HepG2 (cell line): ENCODE results near the gene TBC1D19. TPM values are rescaled to one million over a fixed set of nuclear protein-coding genes. Genes with fewer than 3 reads are reported as not detected.

Source experiments
- ATAC-seq: fragments of 200-7000 bp; cut with Tn5 transposase; 3 replicates; pipeline ENCODE4 v1.9.1; 2020; ENCODE audit warnings: mild to moderate bottlenecking, moderate library complexity
- BruUV-seq: library from RNA; stranded (reverse); fragments of 400-500 nt; replicated peaks from 2 replicates; lab custom pipeline; 2021; lab: Mats Ljungman, UMichigan
- CTCF ChIA-PET: fragments of 300-600 bp; formaldehyde crosslinking; extraction: SDS; loops from one replicate; lab custom pipeline; 2021; ENCODE audit warnings: low total read pairs, inconsistent platforms, low intra/inter-chr PET ratio; lab: Yijun Ruan, JAX
- POLR2A ChIA-PET: fragments of 350-600 bp; sonication (Branson Sonifier 250); formaldehyde crosslinking; loops from one replicate; lab custom pipeline; 2020; ENCODE audit warnings: antibody characterized with exemption, inconsistent platforms; lab: Yijun Ruan, JAX
- DNase-seq: peaks from one replicate; pipeline ENCODE4 v3.0.0-alpha.2; 2015; ENCODE audit warnings: low spot score
- FAIRE-seq: peaks from 3 replicates; lab custom pipeline; 2011; peaks lifted over from hg19 to GRCh38; lab: Jason Lieb, UNC
- H2AFZ ChIP-seq: one replicate; pipeline ENCODE4 v1.6.1; 2011; ENCODE audit warnings: low read length, inconsistent platforms
- H3K27ac ChIP-seq: fragments of 300-600 bp; 3 replicates; pipeline ENCODE4 v1.8.0; 2011; ENCODE audit warnings: mixed run types, mild to moderate bottlenecking, mixed read lengths, low read length, inconsistent platforms; ENCODE audit not compliant: insufficient read depth; ENCODE audit errors: extremely low read length
- H3K27me3 ChIP-seq, 2 experiments: fragments of 200-600 bp in 1 of 2; 2 replicates in 1 of 2; 3 replicates in 1 of 2; pipeline versions ENCODE4 v1.6.0 to v1.8.0; 2011; ENCODE audit warnings: low read length in 2 of 2, mild to moderate bottlenecking in 2 of 2, moderate library complexity in 2 of 2, inconsistent platforms in 1 of 2; ENCODE audit not compliant: insufficient read depth in 2 of 2, control insufficient read depth in 1 of 2
- H3K36me3 ChIP-seq, 2 experiments: fragments of 200-600 bp in 1 of 2; replicated peaks in 1 of 2; 2 replicates in 1 of 2; 3 replicates in 1 of 2; pipeline versions ENCODE4 v1.5.1 to v1.8.0; 2011; ENCODE audit warnings: low read length in 2 of 2, inconsistent platforms in 1 of 2; ENCODE audit not compliant: insufficient read depth in 2 of 2, control insufficient read depth in 1 of 2
- H3K4me1 ChIP-seq: 2 replicates; pipeline ENCODE4 v1.5.1; 2012; ENCODE audit warnings: low read length, inconsistent platforms; ENCODE audit not compliant: insufficient read depth
- H3K4me2 ChIP-seq: 2 replicates; pipeline ENCODE4 v1.6.0; 2011; ENCODE audit warnings: low read depth, low read length, inconsistent platforms
- H3K4me3 ChIP-seq, 3 experiments: fragments of 200-600 bp in 1 of 3; sonication (generic), shearing (Covaris generic) in 1 of 3; replicated peaks in 1 of 3; 2 replicates each; pipeline ENCODE4 v1.5.1; 2011 to 2016; ENCODE audit warnings: low read length in 3 of 3, inconsistent platforms in 2 of 3, low read depth in 2 of 3, mild to moderate bottlenecking in 2 of 3, control low read depth in 1 of 3, mixed read lengths in 1 of 3; ENCODE audit not compliant: insufficient read depth in 1 of 3
- H3K79me2 ChIP-seq: one replicate; pipeline ENCODE4 v1.6.1; 2011; ENCODE audit warnings: low read length, inconsistent platforms; ENCODE audit not compliant: insufficient read depth
- H3K9ac ChIP-seq: 2 replicates; pipeline ENCODE4 v1.6.0; 2011; ENCODE audit warnings: mild to moderate bottlenecking, low read depth, low read length, inconsistent platforms; ENCODE audit not compliant: insufficient read depth
- H3K9me3 ChIP-seq: 2 replicates; pipeline ENCODE4 v1.5.1; 2012; ENCODE audit warnings: mild to moderate bottlenecking, low read length
- H4K20me1 ChIP-seq: 2 replicates; pipeline ENCODE4 v1.6.0; 2011; ENCODE audit warnings: inconsistent platforms, mild to moderate bottlenecking, low read length, moderate library complexity; ENCODE audit not compliant: insufficient read depth
- ATF6 ChIP-seq: sonication (generic); formaldehyde crosslinking; conservative IDR thresholded peaks from 2 replicates; pipeline ENCODE4 v1.4.0; 2020; ENCODE audit warnings: missing genetic modification reagents
- CERS6 ChIP-seq: sonication (generic); formaldehyde crosslinking; IDR thresholded peaks from 2 replicates; pipeline ENCODE4 v1.5.0; 2020; ENCODE audit warnings: missing genetic modification reagents
- ELF3 ChIP-seq: IDR thresholded peaks from 2 replicates; pipeline ENCODE4 v1.6.1; 2016; ENCODE audit warnings: missing genetic modification reagents, missing compliant biosample characterization
- KDM5A ChIP-seq: fragments of 200-600 bp; sonication (generic); IDR thresholded peaks from 2 replicates; pipeline ENCODE4 v1.7.0; 2018; ENCODE audit warnings: antibody characterized with exemption, mild to moderate bottlenecking, low read length, borderline replicate concordance
- MAFG ChIP-seq: sonication (generic); formaldehyde crosslinking; IDR thresholded peaks from 2 replicates; pipeline ENCODE4 v1.5.1; 2020; ENCODE audit warnings: mild to moderate bottlenecking, missing genetic modification reagents
- MAZ ChIP-seq, 2 experiments: sonication (generic) in 1 of 2; formaldehyde crosslinking in 1 of 2; IDR thresholded peaks; 2 replicates each; pipeline versions ENCODE4 v1.5.0 to v1.6.1; 2012 to 2020; ENCODE audit warnings: low read depth in 2 of 2, mild to moderate bottlenecking in 2 of 2, borderline replicate concordance in 1 of 2, improper control_type of control experiment in 1 of 2, low read length in 1 of 2, missing genetic modification reagents in 1 of 2, moderate library complexity in 1 of 2
- MTA3 ChIP-seq: sonication (generic); formaldehyde crosslinking; IDR thresholded peaks from 2 replicates; pipeline ENCODE4 v1.4.0; 2020; ENCODE audit warnings: missing genetic modification reagents
- RBAK ChIP-seq: sonication (generic); formaldehyde crosslinking; IDR thresholded peaks from 2 replicates; pipeline ENCODE4 v1.5.1; 2020; ENCODE audit warnings: mild to moderate bottlenecking, missing genetic modification reagents
- TBL1XR1 ChIP-seq: fragments of 150-350 bp; IDR thresholded peaks from 2 replicates; pipeline ENCODE4 v1.6.1; 2014; ENCODE audit warnings: borderline replicate concordance, low read length; ENCODE audit not compliant: partially characterized antibody
- ZBTB26 ChIP-seq: IDR thresholded peaks from 2 replicates; pipeline ENCODE4 v1.6.1; 2016; ENCODE audit warnings: missing compliant biosample characterization, missing genetic modification reagents, borderline replicate concordance
- ZNF33B ChIP-seq: sonication (generic); formaldehyde crosslinking; IDR thresholded peaks from 2 replicates; pipeline ENCODE4 v1.5.1; 2020; ENCODE audit warnings: mild to moderate bottlenecking, missing genetic modification reagents
- ZNF543 ChIP-seq: sonication (generic); formaldehyde crosslinking; IDR thresholded peaks from 2 replicates; pipeline ENCODE4 v1.4.0; 2020; ENCODE audit warnings: mild to moderate bottlenecking, missing genetic modification reagents
- ZNF619 ChIP-seq: sonication (generic); formaldehyde crosslinking; IDR thresholded peaks from 2 replicates; pipeline ENCODE4 v1.4.0; 2020; ENCODE audit warnings: mild to moderate bottlenecking, missing genetic modification reagents
- ZNF841 ChIP-seq: sonication (generic); formaldehyde crosslinking; IDR thresholded peaks from 2 replicates; pipeline ENCODE4 v1.8.1; 2023; ENCODE audit warnings: missing genetic modification reagents, borderline replicate concordance
- WGBS: methylation state at CpG from one replicate; pipeline ENCODE4 v1.1.6; 2017; ENCODE audit warnings: low lambda C conversion rate; 5-methylcytosine and 5-hydroxymethylcytosine counted together
- in situ Hi-C: cut with HindIII; loops from 2 replicates; pipeline ENCODE4 v1.10.0; 2017; ENCODE audit warnings: low pct_unique_long_range_greater_than_20kb; ENCODE audit not compliant: extremely low pct_ligation_motif_present
- intact Hi-C: fragments of 100-400 bp; cut with micrococcal nuclease; formaldehyde crosslinking; loops from one replicate; pipeline ENCODE4 v1.10.0; 2022; ENCODE audit not compliant: unreplicated experiment
- polyA plus RNA-seq, 8 experiments: library from polyadenylated mRNA; depleted of rRNA in 3 of 8; stranded (reverse) in 7 of 8; unstranded in 1 of 8; fragments of >200 nt; fragmentation: Illumina TruSeq in 4 of 8; extraction: Trizol in 4 of 8; gene quantifications; 2 replicates each; pipeline versions ENCODE4 v1.2.1 to v1.2.3, GENCODE V29; 2011 to 2016; ENCODE audit warnings: low read depth in 4 of 8, missing spikeins in 1 of 8, mixed read lengths in 1 of 8; ENCODE audit not compliant: insufficient read depth in 1 of 8
- total RNA-seq, 5 experiments: library from RNA; depleted of rRNA; stranded (reverse); fragments of >200 nt; fragmentation: Illumina TruSeq; extraction: Trizol; gene quantifications; 2 replicates each; pipeline ENCODE4 v1.2.3, GENCODE V29; 2016; ENCODE audit warnings: low read depth in 1 of 5
- TF ChIP-seq, protein P1 (sequence below): sonication (generic); formaldehyde crosslinking; IDR thresholded peaks from 2 replicates; pipeline ENCODE4 v1.5.1; 2020; ENCODE audit warnings: missing genetic modification reagents, mild to moderate bottlenecking, borderline replicate concordance
- TF ChIP-seq, protein P2 (sequence below): IDR thresholded peaks from 2 replicates; pipeline ENCODE4 v1.6.1; 2016; ENCODE audit warnings: low read depth, control low read depth

TBC1D19 gene
- total and polyA plus RNA-seq, 2 of the 13 experiments (the other 11 are each of a cell fraction or from before 2014, with no cell fraction given) = 1.6 to 3.5 TPM

- no TSS peak for BruUV-seq
- intact Hi-C loops = no loop called here
- CTCF ChIA-PET = no interaction called here
- ATAC-seq (no peak), FAIRE-seq (no peak), DNase-seq (no peak)
- Histone ChIP-seq H4K20me1 (no peaks in the 10 kb centered on the region), H3K4me2 (no peak overlapping the region), H3K4me1 (no peaks in the 10 kb centered on the region), H2AFZ (no peak overlapping the region), H3K36me3 (no peaks in the 10 kb centered on the region), H3K9me3 (peaks cover 6% of the 10 kb centered on the region; the same call in 1 of the 2 replicates), H3K9ac (no peak overlapping the region), H3K79me2 (no peaks in the 10 kb centered on the region), H3K4me3 (no peak overlapping the region), H3K27ac (no peak overlapping the region), H3K27me3 (no peaks in the 10 kb centered on the region)
- POLR2A ChIA-PET = no interaction called here
- TF ChIP-seq ZBTB26 (CRISPR knock-in tag) = no peak
- TF ChIP-seq RBAK (CRISPR knock-in tag) = no peak
- no peak for TF ChIP-seq ZNF841 (CRISPR knock-in tag)
- TF ChIP-seq ZNF543 (CRISPR knock-in tag) = no peak
- TF ChIP-seq ZNF33B (CRISPR knock-in tag) = no peak
- TF ChIP-seq ZNF619 (CRISPR knock-in tag) = no peak
- TF ChIP-seq ELF3 (CRISPR knock-in tag) = no peak
- no peak for TF ChIP-seq TBL1XR1
- no peak for TF ChIP-seq MTA3 (CRISPR knock-in tag)
- TF ChIP-seq, protein P1, sequence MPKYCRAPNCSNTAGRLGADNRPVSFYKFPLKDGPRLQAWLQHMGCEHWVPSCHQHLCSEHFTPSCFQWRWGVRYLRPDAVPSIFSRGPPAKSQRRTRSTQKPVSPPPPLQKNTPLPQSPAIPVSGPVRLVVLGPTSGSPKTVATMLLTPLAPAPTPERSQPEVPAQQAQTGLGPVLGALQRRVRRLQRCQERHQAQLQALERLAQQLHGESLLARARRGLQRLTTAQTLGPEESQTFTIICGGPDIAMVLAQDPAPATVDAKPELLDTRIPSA (CRISPR knock-in tag) = no peak
- no peak for TF ChIP-seq ATF6 (CRISPR knock-in tag)
- TF ChIP-seq MAFG = no peak
- no peak for TF ChIP-seq MAZ (IDR thresholded peaks at IDR 0.05; ENCODE audit: borderline replicate concordance, low read depth, low read length)
- TF ChIP-seq MAZ (CRISPR knock-in tag; IDR thresholded peaks at IDR 0.05; ENCODE audit: low read depth) = no peak
- TF ChIP-seq, protein P2, sequence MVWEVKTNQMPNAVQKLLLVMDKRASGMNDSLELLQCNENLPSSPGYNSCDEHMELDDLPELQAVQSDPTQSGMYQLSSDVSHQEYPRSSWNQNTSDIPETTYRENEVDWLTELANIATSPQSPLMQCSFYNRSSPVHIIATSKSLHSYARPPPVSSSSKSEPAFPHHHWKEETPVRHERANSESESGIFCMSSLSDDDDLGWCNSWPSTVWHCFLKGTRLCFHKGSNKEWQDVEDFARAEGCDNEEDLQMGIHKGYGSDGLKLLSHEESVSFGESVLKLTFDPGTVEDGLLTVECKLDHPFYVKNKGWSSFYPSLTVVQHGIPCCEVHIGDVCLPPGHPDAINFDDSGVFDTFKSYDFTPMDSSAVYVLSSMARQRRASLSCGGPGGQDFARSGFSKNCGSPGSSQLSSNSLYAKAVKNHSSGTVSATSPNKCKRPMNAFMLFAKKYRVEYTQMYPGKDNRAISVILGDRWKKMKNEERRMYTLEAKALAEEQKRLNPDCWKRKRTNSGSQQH = no peak
- no peak for TF ChIP-seq CERS6 (CRISPR knock-in tag)
- TF ChIP-seq KDM5A = no peak
- in situ Hi-C loops = no loop called here
- 68% methylated on average over 5 of the region's 5 CpGs for WGBS
Observed at GRCh38 chr4:26772096-26772873, 188.4 kb downstream of the TBC1D19 start.
